GM21367 (cell line): ENCODE data around the gene XYLT1.

Experiments
- ATAC-seq: cut with Tn5 transposase; IDR thresholded peaks from one replicate; pipeline ENCODE4 v1.9.1; 2021; ENCODE audit not compliant: unreplicated experiment

XYLT1 gene

DNA sequence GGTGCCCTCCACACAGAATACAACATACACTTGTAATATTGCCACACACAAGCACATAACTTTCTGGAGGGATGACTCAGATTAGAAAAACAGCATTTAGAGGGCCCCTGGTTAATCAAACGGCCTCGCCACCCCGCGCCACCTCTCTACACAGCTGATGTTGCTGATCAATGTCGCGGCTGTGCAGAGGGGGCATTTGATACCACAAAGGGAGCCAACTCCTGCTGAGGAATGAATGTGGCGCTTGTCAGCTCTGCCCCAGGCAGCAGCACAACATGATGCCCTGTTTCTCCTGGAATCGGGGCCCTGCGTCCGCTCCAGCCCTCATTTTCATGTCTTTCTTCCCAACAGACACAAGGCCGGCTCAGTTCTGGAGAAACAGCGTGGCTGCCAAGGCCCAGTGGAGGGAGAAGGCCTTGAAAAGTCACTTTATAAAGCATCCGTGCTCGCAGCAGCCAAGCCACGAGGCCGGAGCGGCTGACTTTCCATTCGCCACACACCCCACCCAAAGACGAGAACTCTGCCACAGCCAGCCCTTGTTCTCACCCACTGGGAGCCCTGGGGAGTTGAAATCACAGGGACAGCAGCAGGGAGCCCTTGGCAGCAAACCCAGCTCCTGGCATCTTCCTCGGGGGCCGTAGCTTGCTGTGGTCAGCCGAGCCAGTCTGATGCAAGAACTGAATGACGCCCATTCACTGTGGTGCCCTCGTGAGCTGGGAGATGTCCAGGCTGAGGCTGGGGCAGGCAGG is 65.6 kb downstream of the XYLT1 start:
- no peak for ATAC-seq

DNA sequence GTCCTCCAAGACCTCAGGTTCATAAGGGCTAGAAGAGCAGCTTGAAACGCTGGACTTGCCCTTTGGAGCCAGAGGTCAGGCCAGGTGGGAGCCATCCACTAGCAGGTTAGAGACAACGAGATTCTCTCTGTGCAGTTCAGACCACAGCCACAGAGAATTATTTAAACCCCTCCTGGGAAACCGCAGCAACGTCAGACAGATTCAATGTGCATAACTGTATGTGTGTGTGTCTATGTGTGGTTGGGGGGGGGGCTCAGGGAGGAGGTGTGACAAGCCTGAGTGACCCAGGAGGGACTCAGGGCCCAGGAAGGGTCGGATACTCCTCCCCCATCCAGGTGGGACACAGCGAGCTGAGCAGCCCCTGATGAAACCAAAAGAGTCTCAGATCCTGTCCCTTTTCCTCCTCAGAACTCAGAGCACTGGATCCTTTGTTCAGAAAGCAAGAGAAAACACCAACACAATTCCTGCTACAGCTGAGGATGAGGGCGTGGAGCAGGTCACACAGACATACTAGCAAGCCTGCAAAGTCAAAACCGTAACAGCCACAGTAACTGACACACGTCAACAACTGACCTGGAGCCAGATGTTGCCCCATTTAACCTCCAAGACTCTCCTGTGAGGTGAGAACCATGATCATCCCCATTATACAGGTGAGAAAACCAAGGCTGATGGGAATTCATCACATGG is 66.8 kb downstream of the XYLT1 start:
- no peak for ATAC-seq

DNA sequence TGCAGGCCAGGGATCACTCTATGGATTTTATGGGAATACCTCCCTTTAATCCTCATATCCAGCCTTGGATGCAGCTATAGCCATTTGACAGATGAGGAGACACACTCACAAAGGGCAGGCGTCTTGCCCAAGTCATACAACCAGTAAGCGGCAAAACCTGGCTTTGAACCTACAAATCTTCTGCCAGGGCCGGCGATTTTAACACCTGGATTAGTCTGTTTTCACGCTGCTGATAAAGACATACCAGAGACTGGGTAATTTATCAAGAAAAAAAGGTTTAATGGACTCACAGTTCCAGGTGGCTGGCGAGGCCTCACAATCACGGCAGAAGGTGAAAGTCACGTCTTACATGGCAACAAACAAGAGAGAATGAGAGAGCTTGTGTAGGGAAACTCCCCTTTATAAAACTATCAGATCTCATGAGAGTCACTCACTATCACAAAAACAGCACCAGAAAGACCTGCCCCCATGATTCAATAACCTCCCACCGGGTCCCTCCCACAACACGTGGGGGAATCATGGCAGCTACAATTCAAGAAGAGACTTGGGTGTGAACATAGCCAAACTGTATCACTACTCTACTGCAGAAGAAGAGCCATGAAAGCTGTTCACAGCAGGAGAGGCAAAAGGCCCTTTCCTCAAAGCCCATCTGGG is 67.5 kb downstream of the XYLT1 start:
- ATAC-seq: no peak

GRCh38 chr16:17397499-17397891 is 73.3 kb downstream of the XYLT1 start:
- no peak for ATAC-seq

DNA sequence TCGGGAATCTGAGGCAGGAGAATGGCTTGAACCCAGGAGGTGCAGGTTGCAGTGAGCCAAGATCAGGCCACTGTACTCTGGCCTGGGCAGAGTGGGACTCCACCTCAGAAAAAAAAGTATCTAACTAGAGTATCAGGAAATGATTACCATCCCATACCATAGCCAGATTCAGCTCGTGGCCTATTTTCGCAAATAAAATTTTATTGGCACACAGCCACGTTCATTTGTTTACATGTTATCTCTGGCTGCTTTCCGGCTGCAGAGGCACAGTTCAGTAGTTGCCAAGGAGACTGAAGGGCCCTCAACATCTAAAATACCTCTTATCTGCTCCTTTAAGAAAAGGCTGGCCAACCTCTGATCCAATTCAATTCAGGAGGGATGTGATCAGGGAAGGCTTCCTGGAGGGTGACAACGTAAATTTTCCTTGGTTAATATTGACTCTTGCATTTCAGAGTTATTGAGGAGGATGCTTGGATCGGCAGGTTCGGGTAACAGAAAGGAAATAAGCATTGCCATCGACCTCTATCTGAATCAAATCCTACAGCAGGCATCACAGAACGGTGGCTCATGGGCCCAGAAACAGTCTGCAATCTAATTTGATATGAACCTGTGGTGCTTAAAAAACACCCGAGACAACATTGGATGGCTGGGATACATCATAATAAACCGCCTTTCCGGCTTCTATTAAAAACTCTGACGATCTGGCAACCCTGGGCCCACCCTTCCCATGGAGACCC is 73.8 kb downstream of the XYLT1 start:
- no peak for ATAC-seq

DNA sequence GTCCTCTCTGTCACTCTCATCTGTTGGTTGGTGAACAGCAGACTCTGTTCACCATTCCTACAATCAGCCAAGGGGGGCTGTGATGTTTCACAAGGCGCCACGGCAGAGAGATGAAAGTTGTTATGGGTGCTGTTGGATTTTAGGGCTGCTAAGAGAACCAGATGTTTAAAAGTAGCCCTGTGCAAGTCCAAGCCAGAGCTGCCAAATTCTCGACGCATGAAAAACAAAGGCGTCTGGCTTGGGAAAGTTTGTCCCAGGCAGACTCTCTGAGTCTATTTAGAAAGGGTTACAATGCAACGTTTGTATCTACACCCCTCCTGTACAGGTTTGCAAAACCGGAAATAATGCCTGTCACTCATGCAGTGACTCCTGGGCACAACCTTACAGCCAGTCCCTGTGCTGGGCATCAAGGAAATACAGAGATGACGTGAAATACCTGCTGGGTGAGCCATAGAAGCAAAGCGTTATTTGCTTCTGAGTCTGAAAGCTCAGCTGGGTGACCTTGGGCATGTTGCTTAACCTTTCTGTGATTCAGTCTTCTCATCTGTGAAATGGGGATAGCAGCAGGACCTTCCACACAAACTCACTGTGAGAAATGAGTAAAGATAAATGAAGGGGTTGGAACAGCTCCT is 74.8 kb downstream of the XYLT1 start:
- no peak for ATAC-seq

- no peak for ATAC-seq
Observed at GRCh38 chr16:17392857-17393692, 77.7 kb downstream of the XYLT1 start.

DNA sequence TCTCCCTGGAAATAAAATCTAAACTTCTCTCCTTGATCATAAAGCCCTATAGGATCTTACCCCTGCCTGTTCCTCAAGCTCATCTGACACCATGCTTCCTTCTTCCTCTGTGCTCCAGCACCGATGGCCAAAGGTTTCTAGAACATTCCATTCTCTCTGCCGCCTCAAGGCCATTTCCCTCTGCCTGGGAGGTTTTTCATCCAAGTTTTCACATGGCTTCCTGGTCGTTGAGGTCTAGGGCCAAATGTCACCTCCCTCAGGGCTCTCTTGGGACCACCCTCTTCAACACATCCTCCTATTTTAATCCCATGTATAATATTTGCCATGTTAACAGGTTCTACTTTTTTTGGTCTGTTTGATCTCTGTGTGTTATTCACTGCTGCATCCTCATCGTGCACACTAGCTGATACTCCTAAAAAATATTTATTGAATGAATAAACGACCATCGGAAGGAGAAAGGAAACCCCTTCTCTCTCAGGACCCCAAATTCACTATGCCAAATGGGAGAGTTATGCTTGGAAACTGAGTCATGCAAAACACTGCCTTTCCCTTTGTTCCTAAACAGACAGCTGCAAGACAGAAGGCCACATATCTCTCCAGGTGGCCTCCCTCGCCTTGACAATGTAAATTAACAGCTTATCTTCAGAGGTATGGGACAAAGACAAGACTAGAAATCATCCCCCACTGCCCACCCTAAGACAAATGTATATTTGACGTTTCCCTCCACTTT is 78.5 kb downstream of the XYLT1 start:
- no peak for ATAC-seq

- ATAC-seq: no peak
Observed at GRCh38 chr16:17391715-17392114, 79.0 kb downstream of the XYLT1 start.

GRCh38 chr16:17389384-17389783 is 81.4 kb downstream of the XYLT1 start:
- ATAC-seq: no peak

DNA sequence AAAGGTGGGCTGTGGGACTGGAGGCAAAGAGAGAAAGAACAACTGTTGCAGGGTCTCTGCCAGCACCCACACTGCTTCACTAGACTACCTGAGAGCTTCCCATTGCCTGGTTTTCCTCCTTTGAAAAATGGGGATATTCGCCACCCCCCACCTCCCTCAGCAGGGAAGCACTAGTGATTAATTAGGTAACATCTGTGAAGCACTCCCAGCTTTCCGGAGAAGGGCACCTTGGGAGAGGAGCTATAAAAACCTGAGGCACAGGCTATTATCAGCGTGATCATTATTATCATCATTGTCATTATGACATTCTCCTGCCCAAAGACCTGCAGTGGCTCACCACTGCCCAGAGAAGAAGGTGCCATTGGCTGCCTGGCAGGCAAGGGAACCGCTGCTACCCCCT is 83.5 kb downstream of the XYLT1 start:
- no peak for ATAC-seq

DNA sequence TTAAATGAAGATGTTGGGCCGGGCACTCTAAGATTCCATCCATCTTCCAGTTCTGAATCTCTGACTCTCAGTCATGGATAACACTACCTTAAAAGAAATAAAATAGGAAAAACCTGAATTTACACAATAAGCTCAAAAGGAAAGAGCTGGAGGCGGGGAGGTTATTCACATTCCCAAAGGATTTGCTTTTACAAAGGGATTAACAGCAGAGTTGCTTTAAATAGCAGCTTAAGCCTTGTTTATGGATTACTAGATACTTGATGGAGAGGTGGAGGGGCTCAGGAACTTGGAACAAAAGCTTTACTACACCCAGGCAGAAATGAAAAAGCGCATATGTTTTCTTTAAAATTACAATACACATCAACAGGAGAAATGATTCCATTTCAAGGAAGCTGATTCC is 84.5 kb downstream of the XYLT1 start:
- ATAC-seq: no peak

GRCh38 chr16:17384471-17384870 is 86.3 kb downstream of the XYLT1 start:
- no peak for ATAC-seq

GRCh38 chr16:17382949-17383863 is 87.6 kb downstream of the XYLT1 start:
- ATAC-seq: no peak

GRCh38 chr16:17382514-17382913 is 88.2 kb downstream of the XYLT1 start:
- no peak for ATAC-seq

DNA sequence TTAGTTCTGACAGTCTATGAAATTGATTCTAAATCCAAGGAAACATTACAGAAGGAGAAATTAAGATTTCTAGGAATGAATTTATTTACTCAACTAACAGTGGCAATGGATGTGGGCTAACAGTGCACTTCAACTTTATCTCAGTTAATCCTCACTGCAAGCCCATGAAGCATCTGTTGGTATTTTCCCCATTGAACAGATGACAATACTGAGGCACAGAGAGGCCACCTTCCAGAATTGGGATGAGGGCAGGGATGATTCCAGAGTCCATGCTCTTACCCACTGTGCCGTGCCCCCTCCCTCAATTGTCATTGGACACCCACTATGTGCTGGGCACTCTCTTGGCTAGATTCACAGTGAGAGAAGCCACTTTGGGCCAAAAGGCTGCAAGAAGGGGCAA is 89.0 kb downstream of the XYLT1 start:
- ATAC-seq: no peak

DNA sequence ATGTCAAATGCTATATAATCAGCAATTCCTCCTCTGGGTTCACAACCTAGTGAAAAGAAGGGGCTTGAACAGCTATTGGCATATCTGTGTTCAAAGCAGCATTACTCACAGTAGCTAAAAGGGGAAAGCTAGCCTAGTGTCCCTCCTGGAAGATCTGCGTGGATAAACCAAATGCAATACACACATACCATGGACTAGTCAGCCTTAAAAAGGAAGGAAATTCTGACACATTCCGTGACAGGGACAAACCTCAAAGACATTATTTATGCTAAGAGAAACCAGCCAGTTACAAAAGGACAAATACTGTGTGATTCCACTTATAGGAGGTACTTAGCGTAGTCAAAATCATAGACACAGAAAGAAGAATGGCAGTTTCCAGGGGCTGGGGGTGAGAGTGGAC is 90.1 kb downstream of the XYLT1 start:
- no peak for ATAC-seq

- no peak for ATAC-seq
Observed at GRCh38 chr16:17379121-17379571, 91.6 kb downstream of the XYLT1 start.
